ENCODE data around the gene TMIGD1. TPM values are rescaled to one million over a fixed set of nuclear protein-coding genes. Genes with fewer than 3 reads are reported as not detected.

Gene TMIGD1
- total RNA-seq, 1 experiment from 2014 or later = not detected

- no peaks in the 10 kb centered on the region for H3K36me3 ChIP-seq (ENCODE audit: insufficient read depth, low read length, poor library complexity, severe bottlenecking)
- H3K27ac ChIP-seq (ENCODE audit: low read depth, low read length, poor library complexity, severe bottlenecking) = no peak overlapping the region
- no peaks in the 10 kb centered on the region for H3K9me3 ChIP-seq (ENCODE audit: low read depth, low read length, poor library complexity, severe bottlenecking)
- intact Hi-C loops (cut with micrococcal nuclease; ENCODE audit: unreplicated experiment) = no loop called here
- no peak for DNase-seq (ENCODE audit: low spot score)
- peaks cover 22% of the 10 kb centered on the region for H3K4me1 ChIP-seq (ENCODE audit: insufficient read depth, low read length, poor library complexity, severe bottlenecking)
- CTCF ChIA-PET = interaction anchor here (0.6 kb wide), 1 partner anchor 634 kb away, joined by 4 read pairs; no protein-coding TSS in a partner anchor
- POLR2A ChIA-PET (ENCODE audit: low non-redundant PET) = no interaction called here
- BruUV-seq (replicated peaks) = no TSS peak
- H3K27me3 ChIP-seq (replicated peaks; ENCODE audit: insufficient read depth, low read depth, low read length, poor library complexity) = peaks cover 17% of the 10 kb centered on the region
- H3K4me3 ChIP-seq (ENCODE audit: low read depth, low read length, poor library complexity, severe bottlenecking) = no peak overlapping the region
- TF ChIP-seq EZH2 (IDR thresholded peaks at IDR 0.05; ENCODE audit: borderline replicate concordance, low read depth, low read length, poor library complexity, severe bottlenecking) (no peak), CTCF (conservative IDR thresholded peaks at IDR 0.05; ENCODE audit: low read depth, low read length) (no peak)
These were observed 7.9 kb upstream of the TMIGD1 start for GRCh38 chr17:30341703-30342249.

GRCh38 chr17:30340801-30341356 is 7.0 kb upstream of the TMIGD1 start:
- TF ChIP-seq EZH2 (IDR thresholded peaks at IDR 0.05; ENCODE audit: borderline replicate concordance, low read depth, low read length, poor library complexity, severe bottlenecking) = no peak
- no peak for TF ChIP-seq CTCF (conservative IDR thresholded peaks at IDR 0.05; ENCODE audit: low read depth, low read length)
- H3K27ac ChIP-seq (ENCODE audit: low read depth, low read length, poor library complexity, severe bottlenecking) = no peak overlapping the region
- BruUV-seq (replicated peaks) = no TSS peak
- intact Hi-C loops (cut with micrococcal nuclease; ENCODE audit: unreplicated experiment) = no loop called here
- H3K27me3 ChIP-seq (replicated peaks; ENCODE audit: insufficient read depth, low read depth, low read length, poor library complexity) = peaks cover 14% of the 10 kb centered on the region
- DNase-seq (ENCODE audit: low spot score) = no peak
- ChIA-PET CTCF (interaction anchor here (0.6 to 1.1 kb wide), 5 partner anchors 14 to 633 kb away, joined by 3 to 7 read pairs (median 4); no protein-coding TSS in a partner anchor), POLR2A (ENCODE audit: low non-redundant PET) (interaction anchor here (0.7 kb wide), 1 partner anchor 112 kb away, joined by 3 read pairs; no protein-coding TSS in a partner anchor)
- H3K36me3 ChIP-seq (ENCODE audit: insufficient read depth, low read length, poor library complexity, severe bottlenecking) = no peaks in the 10 kb centered on the region
- no peaks in the 10 kb centered on the region for H3K9me3 ChIP-seq (ENCODE audit: low read depth, low read length, poor library complexity, severe bottlenecking)
- no peak overlapping the region for H3K4me3 ChIP-seq (ENCODE audit: low read depth, low read length, poor library complexity, severe bottlenecking)
- peaks cover 22% of the 10 kb centered on the region for H3K4me1 ChIP-seq (ENCODE audit: insufficient read depth, low read length, poor library complexity, severe bottlenecking)

- no peak for DNase-seq (ENCODE audit: low spot score)
- peaks cover 14% of the 10 kb centered on the region for H3K27me3 ChIP-seq (replicated peaks; ENCODE audit: insufficient read depth, low read depth, low read length, poor library complexity)
- no peak overlapping the region for H3K4me3 ChIP-seq (ENCODE audit: low read depth, low read length, poor library complexity, severe bottlenecking)
- TF ChIP-seq EZH2 (IDR thresholded peaks at IDR 0.05; ENCODE audit: borderline replicate concordance, low read depth, low read length, poor library complexity, severe bottlenecking) = no peak
- no peak for TF ChIP-seq CTCF (conservative IDR thresholded peaks at IDR 0.05; ENCODE audit: low read depth, low read length)
- no peaks in the 10 kb centered on the region for H3K9me3 ChIP-seq (ENCODE audit: low read depth, low read length, poor library complexity, severe bottlenecking)
- no peaks in the 10 kb centered on the region for H3K36me3 ChIP-seq (ENCODE audit: insufficient read depth, low read length, poor library complexity, severe bottlenecking)
- H3K27ac ChIP-seq (ENCODE audit: low read depth, low read length, poor library complexity, severe bottlenecking) = no peak overlapping the region
- BruUV-seq (replicated peaks) = no TSS peak
- intact Hi-C loops (cut with micrococcal nuclease; ENCODE audit: unreplicated experiment) = no loop called here
- peaks cover 20% of the 10 kb centered on the region for H3K4me1 ChIP-seq (ENCODE audit: insufficient read depth, low read length, poor library complexity, severe bottlenecking)
- ChIA-PET CTCF (interaction anchor here (0.6 kb wide), 1 partner anchor 217 kb away, joined by 4 read pairs; no protein-coding TSS in a partner anchor), POLR2A (ENCODE audit: low non-redundant PET) (no interaction called here)
These were observed 5.2 kb upstream of the TMIGD1 start for GRCh38 chr17:30339086-30339485.

Measured in A673 (cell line).